Activated B cell treated with CpG ODN at 0.5 μM for 24 hours (primary cell): ENCODE data around the gene TBC1D30. TPM values are rescaled to one million over a fixed set of nuclear protein-coding genes. Genes with fewer than 3 reads are reported as not detected.

Experiments used
- ATAC-seq: fragments of 200-7000 bp; cut with Tn5 transposase; one replicate; pipeline ENCODE4 v1.10.0; 2021; ENCODE audit warnings: low read depth, mild to moderate bottlenecking, moderate library complexity
- CTCF ChIA-PET: fragments of 350-600 bp; sonication (Branson Sonifier 250); formaldehyde crosslinking; loops from one replicate; lab custom pipeline; 2021; ENCODE audit warnings: antibody characterized with exemption; lab: Charles Lee
- POLR2A ChIA-PET: fragments of 350-600 bp; sonication (Branson Sonifier 250); formaldehyde crosslinking; loops from one replicate; lab custom pipeline; 2021; ENCODE audit warnings: antibody characterized with exemption; lab: Charles Lee
- DNase-seq: peaks from one replicate; pipeline ENCODE4 v3.0.0; 2022
- H3K27ac Mint-ChIP-seq: one replicate; pipeline ENCODE4 v1.8.0; 2020; ENCODE audit warnings: mixed read lengths
- H3K27me3 Mint-ChIP-seq: one replicate; pipeline ENCODE4 v1.8.0; 2021; ENCODE audit warnings: mixed read lengths
- H3K36me3 Mint-ChIP-seq: one replicate; pipeline ENCODE4 v1.8.0; 2021; ENCODE audit warnings: low read depth, mixed read lengths
- H3K4me1 Mint-ChIP-seq: one replicate; pipeline ENCODE4 v1.8.0; 2021; ENCODE audit warnings: mixed read lengths
- H3K4me3 Mint-ChIP-seq: one replicate; pipeline ENCODE4 v1.8.0; 2020; ENCODE audit warnings: mild to moderate bottlenecking, mixed read lengths
- H3K9me3 Mint-ChIP-seq: one replicate; pipeline ENCODE4 v1.8.0; 2020; ENCODE audit warnings: mixed read lengths
- intact Hi-C: fragments of 100-400 bp; cut with micrococcal nuclease; formaldehyde crosslinking; loops from one replicate; pipeline ENCODE4 v1.15.1; 2024
- total RNA-seq: library from RNA; stranded (reverse); gene quantifications from 2 replicates; pipeline ENCODE4 v1.2.3, GENCODE V29; 2022
- TF ChIP-seq, protein P1 (sequence below): fragments of 200-600 bp; IDR thresholded peaks from one replicate; pipeline ENCODE4 v1.8.0; 2022; ENCODE audit warnings: antibody characterized with exemption, mild to moderate bottlenecking

The TBC1D30 gene
- total RNA-seq, 1 donor from 2014 or later: 0.13 TPM

DNA sequence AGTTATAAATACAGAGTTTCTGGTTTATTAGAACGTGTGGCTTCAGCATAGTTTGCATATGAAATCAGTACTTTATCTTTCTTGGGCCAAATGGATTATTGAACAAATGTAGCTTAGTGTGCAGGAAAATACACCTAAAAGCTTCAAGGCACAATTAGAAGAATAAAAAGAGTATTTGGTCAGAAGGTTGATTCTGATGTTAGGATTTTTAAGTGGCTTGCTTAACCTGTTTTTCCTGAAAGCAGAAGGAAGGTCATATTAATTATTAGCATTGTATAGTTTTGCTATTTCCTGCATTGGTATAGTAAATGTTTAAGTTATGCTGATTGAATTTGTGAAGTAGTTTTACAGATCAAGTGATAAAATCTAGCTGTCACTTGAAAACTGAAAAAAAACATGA lies 34.3 kb upstream of the TBC1D30 start:
- CTCF ChIA-PET: interaction anchor here (1.6 kb wide), 1 partner anchor 12 kb away, joined by 6 read pairs; no protein-coding TSS in a partner anchor
- Mint-ChIP-seq H3K4me1 (no peaks in the 10 kb centered on the region), H3K9me3 (no peaks in the 10 kb centered on the region), H3K27me3 (peaks cover 5% of the 10 kb centered on the region), H3K36me3 (no peaks in the 10 kb centered on the region), H3K4me3 (no peak overlapping the region), H3K27ac (no peak overlapping the region)
- POLR2A ChIA-PET: no interaction called here
- DNase-seq (no peak), ATAC-seq (no peak)
- TF ChIP-seq, protein P1, sequence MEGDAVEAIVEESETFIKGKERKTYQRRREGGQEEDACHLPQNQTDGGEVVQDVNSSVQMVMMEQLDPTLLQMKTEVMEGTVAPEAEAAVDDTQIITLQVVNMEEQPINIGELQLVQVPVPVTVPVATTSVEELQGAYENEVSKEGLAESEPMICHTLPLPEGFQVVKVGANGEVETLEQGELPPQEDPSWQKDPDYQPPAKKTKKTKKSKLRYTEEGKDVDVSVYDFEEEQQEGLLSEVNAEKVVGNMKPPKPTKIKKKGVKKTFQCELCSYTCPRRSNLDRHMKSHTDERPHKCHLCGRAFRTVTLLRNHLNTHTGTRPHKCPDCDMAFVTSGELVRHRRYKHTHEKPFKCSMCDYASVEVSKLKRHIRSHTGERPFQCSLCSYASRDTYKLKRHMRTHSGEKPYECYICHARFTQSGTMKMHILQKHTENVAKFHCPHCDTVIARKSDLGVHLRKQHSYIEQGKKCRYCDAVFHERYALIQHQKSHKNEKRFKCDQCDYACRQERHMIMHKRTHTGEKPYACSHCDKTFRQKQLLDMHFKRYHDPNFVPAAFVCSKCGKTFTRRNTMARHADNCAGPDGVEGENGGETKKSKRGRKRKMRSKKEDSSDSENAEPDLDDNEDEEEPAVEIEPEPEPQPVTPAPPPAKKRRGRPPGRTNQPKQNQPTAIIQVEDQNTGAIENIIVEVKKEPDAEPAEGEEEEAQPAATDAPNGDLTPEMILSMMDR: no peak
- intact Hi-C loops: no loop called here

DNA sequence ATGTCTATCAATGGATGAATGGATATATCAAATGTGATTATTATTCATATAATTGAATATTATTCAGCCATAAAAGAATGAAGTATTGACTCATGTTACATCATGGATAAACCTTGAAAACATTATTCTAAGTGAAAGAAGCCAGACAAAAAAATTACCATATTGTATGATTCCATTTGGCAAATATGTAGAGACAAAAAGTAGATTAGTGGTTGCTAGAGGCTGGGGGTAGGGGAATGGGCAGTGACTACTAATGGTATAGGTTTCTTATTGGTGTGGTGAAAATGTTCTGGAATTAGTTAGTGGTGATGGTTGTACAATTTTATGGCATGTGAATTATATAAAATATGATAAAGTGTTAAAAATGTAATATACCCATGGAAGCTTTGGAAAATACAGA lies 33.4 kb upstream of the TBC1D30 start:
- ChIA-PET POLR2A (no interaction called here), CTCF (no interaction called here)
- Mint-ChIP-seq H3K4me1 (no peaks in the 10 kb centered on the region), H3K9me3 (no peaks in the 10 kb centered on the region), H3K4me3 (no peak overlapping the region), H3K27me3 (peaks cover 2% of the 10 kb centered on the region), H3K27ac (no peak overlapping the region), H3K36me3 (no peaks in the 10 kb centered on the region)
- ATAC-seq: no peak
- no peak for DNase-seq
- intact Hi-C loops: no loop called here
- TF ChIP-seq, protein P1: no peak

- ATAC-seq (no peak), DNase-seq (no peak)
- ChIA-PET POLR2A (no interaction called here), CTCF (interaction anchor here (1.5 kb wide), 1 partner anchor 10 kb away, joined by 3 read pairs; no protein-coding TSS in a partner anchor)
- intact Hi-C loops: no loop called here
- Mint-ChIP-seq H3K9me3 (no peaks in the 10 kb centered on the region), H3K4me3 (no peak overlapping the region), H3K27ac (no peak overlapping the region), H3K27me3 (peaks cover 3% of the 10 kb centered on the region), H3K36me3 (no peaks in the 10 kb centered on the region), H3K4me1 (no peaks in the 10 kb centered on the region)
- TF ChIP-seq, protein P1: no peak
Observed at GRCh38 chr12:64792128-64792527, 32.3 kb upstream of the TBC1D30 start.

DNA sequence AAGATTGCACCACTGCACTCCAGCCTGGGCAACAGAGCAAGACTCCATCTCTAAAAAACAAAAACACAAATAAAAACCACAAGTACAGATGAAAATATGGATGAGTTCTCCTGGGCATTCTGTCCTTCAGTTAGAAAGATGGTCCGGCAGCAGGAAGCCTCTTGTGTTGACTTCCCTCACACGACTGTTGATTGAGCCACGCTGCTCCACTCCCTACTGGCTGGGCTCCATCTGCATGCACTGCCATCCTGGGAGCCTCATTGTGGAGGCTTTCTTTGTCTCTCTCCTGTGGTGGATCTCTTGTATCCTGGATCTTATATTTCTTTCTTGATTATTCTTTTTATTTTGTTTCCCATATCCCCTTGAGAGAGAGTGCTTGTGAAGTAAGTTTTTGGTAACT lies 30.8 kb upstream of the TBC1D30 start:
- TF ChIP-seq, protein P1: no peak
- H3K27ac Mint-ChIP-seq: no peak overlapping the region
- intact Hi-C loops: no loop called here
- DNase-seq (no peak), ATAC-seq (no peak)
- CTCF ChIA-PET: interaction anchor here (1.5 kb wide), 1 partner anchor 8 kb away, joined by 3 read pairs; no protein-coding TSS in a partner anchor
- no peaks in the 10 kb centered on the region for H3K4me1 Mint-ChIP-seq
- H3K27me3 Mint-ChIP-seq: peaks cover 3% of the 10 kb centered on the region
- no peaks in the 10 kb centered on the region for H3K36me3 Mint-ChIP-seq
- no peaks in the 10 kb centered on the region for H3K9me3 Mint-ChIP-seq
- no peak overlapping the region for H3K4me3 Mint-ChIP-seq
- POLR2A ChIA-PET: no interaction called here

GRCh38 chr12:64794305-64794704 lies 30.1 kb upstream of the TBC1D30 start:
- intact Hi-C loops: no loop called here
- Mint-ChIP-seq H3K27me3 (peaks cover 5% of the 10 kb centered on the region), H3K36me3 (no peaks in the 10 kb centered on the region), H3K9me3 (no peaks in the 10 kb centered on the region), H3K4me3 (no peak overlapping the region), H3K27ac (no peak overlapping the region), H3K4me1 (no peaks in the 10 kb centered on the region)
- ChIA-PET POLR2A (no interaction called here), CTCF (interaction anchor here (1.8 kb wide), 1 partner anchor 12 kb away, joined by 8 read pairs; no protein-coding TSS in a partner anchor)
- no peak for ATAC-seq
- TF ChIP-seq, protein P1: no peak
- DNase-seq: no peak
